Endothelial cell (in vitro differentiated cells): ENCODE data around the gene AP2A2. TPM values are rescaled to one million over a fixed set of nuclear protein-coding genes. Genes with fewer than 3 reads are reported as not detected.

Experiments
- DNase-seq: peaks from one replicate; pipeline ENCODE4 v3.0.0; 2021; ENCODE audit warnings: low spot score
- H3K27ac Mint-ChIP-seq: one replicate; pipeline ENCODE4 v1.8.0; 2021; ENCODE audit warnings: mixed read lengths, inconsistent platforms; ENCODE audit not compliant: unreplicated experiment
- H3K27me3 Mint-ChIP-seq: one replicate; pipeline ENCODE4 v1.8.0; 2021; ENCODE audit warnings: mild to moderate bottlenecking, moderate library complexity, mixed read lengths, inconsistent platforms; ENCODE audit not compliant: unreplicated experiment
- H3K36me3 Mint-ChIP-seq: one replicate; pipeline ENCODE4 v1.8.0; 2021; ENCODE audit warnings: mild to moderate bottlenecking, low read depth, mixed read lengths, inconsistent platforms; ENCODE audit not compliant: unreplicated experiment
- H3K4me1 Mint-ChIP-seq: one replicate; pipeline ENCODE4 v1.8.0; 2021; ENCODE audit warnings: mild to moderate bottlenecking, mixed read lengths, inconsistent platforms; ENCODE audit not compliant: unreplicated experiment
- H3K4me3 Mint-ChIP-seq: one replicate; pipeline ENCODE4 v1.8.0; 2021; ENCODE audit warnings: mild to moderate bottlenecking, mixed read lengths, inconsistent platforms; ENCODE audit not compliant: unreplicated experiment
- H3K9me3 Mint-ChIP-seq: one replicate; pipeline ENCODE4 v1.8.0; 2021; ENCODE audit warnings: mixed read lengths, inconsistent platforms; ENCODE audit not compliant: unreplicated experiment
- total RNA-seq: library from RNA; stranded (reverse); fragmentation: NEBNext Ultra II Directional; extraction: Animal tissue kit (Norgen Biotek cat#: 25700); gene quantifications from one replicate; pipeline ENCODE4 v1.2.1, GENCODE V29; 2021; ENCODE audit not compliant: unreplicated experiment
- TF ChIP-seq, protein P1 (sequence below): fragments of 200-600 bp; sonication (generic); IDR thresholded peaks from one replicate; pipeline ENCODE4 v1.5.0; 2021; ENCODE audit warnings: antibody characterized with exemption; ENCODE audit not compliant: unreplicated experiment

AP2A2 gene
- total RNA-seq, 1 donor from 2014 or later, result 287 TPM

- Mint-ChIP-seq H3K27ac (no peak overlapping the region), H3K9me3 (no peaks in the 10 kb centered on the region), H3K27me3 (peaks cover 29% of the 10 kb centered on the region), H3K4me3 (no peak overlapping the region), H3K4me1 (peaks cover 11% of the 10 kb centered on the region), H3K36me3 (peaks cover 17% of the 10 kb centered on the region)
- TF ChIP-seq, protein P1, sequence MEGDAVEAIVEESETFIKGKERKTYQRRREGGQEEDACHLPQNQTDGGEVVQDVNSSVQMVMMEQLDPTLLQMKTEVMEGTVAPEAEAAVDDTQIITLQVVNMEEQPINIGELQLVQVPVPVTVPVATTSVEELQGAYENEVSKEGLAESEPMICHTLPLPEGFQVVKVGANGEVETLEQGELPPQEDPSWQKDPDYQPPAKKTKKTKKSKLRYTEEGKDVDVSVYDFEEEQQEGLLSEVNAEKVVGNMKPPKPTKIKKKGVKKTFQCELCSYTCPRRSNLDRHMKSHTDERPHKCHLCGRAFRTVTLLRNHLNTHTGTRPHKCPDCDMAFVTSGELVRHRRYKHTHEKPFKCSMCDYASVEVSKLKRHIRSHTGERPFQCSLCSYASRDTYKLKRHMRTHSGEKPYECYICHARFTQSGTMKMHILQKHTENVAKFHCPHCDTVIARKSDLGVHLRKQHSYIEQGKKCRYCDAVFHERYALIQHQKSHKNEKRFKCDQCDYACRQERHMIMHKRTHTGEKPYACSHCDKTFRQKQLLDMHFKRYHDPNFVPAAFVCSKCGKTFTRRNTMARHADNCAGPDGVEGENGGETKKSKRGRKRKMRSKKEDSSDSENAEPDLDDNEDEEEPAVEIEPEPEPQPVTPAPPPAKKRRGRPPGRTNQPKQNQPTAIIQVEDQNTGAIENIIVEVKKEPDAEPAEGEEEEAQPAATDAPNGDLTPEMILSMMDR, result no peak
- no peak for DNase-seq
These were observed 98.3 kb downstream of the AP2A2 start for GRCh38 chr11:1023811-1024596.

- Mint-ChIP-seq H3K4me3 (no peak overlapping the region), H3K4me1 (peaks cover 7% of the 10 kb centered on the region), H3K27me3 (peaks cover 28% of the 10 kb centered on the region), H3K36me3 (peaks cover 17% of the 10 kb centered on the region), H3K9me3 (no peaks in the 10 kb centered on the region), H3K27ac (no peak overlapping the region)
- no peak for DNase-seq
- TF ChIP-seq, protein P1, result no peak
These were observed 99.1 kb downstream of the AP2A2 start for GRCh38 chr11:1024597-1025409.

- H3K9me3 Mint-ChIP-seq, result no peaks in the 10 kb centered on the region
- H3K4me1 Mint-ChIP-seq, result peaks cover 7% of the 10 kb centered on the region
- no peak for DNase-seq
- TF ChIP-seq, protein P1, result no peak
- H3K36me3 Mint-ChIP-seq, result peaks cover 17% of the 10 kb centered on the region
- no peak overlapping the region for H3K27ac Mint-ChIP-seq
- H3K4me3 Mint-ChIP-seq, result no peak overlapping the region
- H3K27me3 Mint-ChIP-seq, result peaks cover 29% of the 10 kb centered on the region
These were observed 99.9 kb downstream of the AP2A2 start for GRCh38 chr11:1025410-1026162.

GRCh38 chr11:1026163-1026450 is 100.4 kb downstream of the AP2A2 start:
- peaks cover 17% of the 10 kb centered on the region for H3K36me3 Mint-ChIP-seq
- TF ChIP-seq, protein P1, result no peak
- H3K9me3 Mint-ChIP-seq, result no peaks in the 10 kb centered on the region
- no peak for DNase-seq
- H3K27me3 Mint-ChIP-seq, result peaks cover 29% of the 10 kb centered on the region
- H3K27ac Mint-ChIP-seq, result no peak overlapping the region
- H3K4me3 Mint-ChIP-seq, result no peak overlapping the region
- peaks cover 7% of the 10 kb centered on the region for H3K4me1 Mint-ChIP-seq
